GM18511 (cell line): ENCODE measurements around the gene PCLAF.
"Not testable (repeated sequence)": the region's sequence is repeated elsewhere in the genome, so short reads cannot be mapped to it uniquely, and the experiment has no call there.

Source experiments
- ATAC-seq: cut with Tn5 transposase; IDR thresholded peaks from one replicate; pipeline ENCODE4 v1.9.1; 2021; ENCODE audit warnings: mild to moderate bottlenecking, moderate library complexity; ENCODE audit not compliant: unreplicated experiment

PCLAF gene

GRCh38 chr15:64326458-64326857 lies 54.8 kb downstream of the PCLAF start:
- not testable (repeated sequence) for ATAC-seq

- ATAC-seq, result no peak
Observed at GRCh38 chr15:64324165-64324877, 56.9 kb downstream of the PCLAF start.

GRCh38 chr15:64315216-64315615 lies 66.0 kb downstream of the PCLAF start:
- no peak for ATAC-seq

- ATAC-seq, result no peak
Observed at GRCh38 chr15:64314456-64314855, 66.8 kb downstream of the PCLAF start.
